Stimulated activated naive CD4-positive, alpha-beta T cell (primary cell): ENCODE measurements around the gene HOXA11.
A peak's percentile ranks its signal among the peaks of the same experiment; 100 is the strongest.

ENCODE experiments used
- DNase-seq, 6 experiments: peaks; one replicate each; lab custom pipeline; 2025; lab: John Stamatoyannopoulos, UW

The HOXA11 gene

GRCh38 chr7:27185013-27185853 is at the start of gene HOXA11:
Gene HOXA11, minus strand, starts transcription at chr7:27185232. Its CDS starts 88 bp downstream, at chr7:27185144.
- no peak for DNase-seq

DNA sequence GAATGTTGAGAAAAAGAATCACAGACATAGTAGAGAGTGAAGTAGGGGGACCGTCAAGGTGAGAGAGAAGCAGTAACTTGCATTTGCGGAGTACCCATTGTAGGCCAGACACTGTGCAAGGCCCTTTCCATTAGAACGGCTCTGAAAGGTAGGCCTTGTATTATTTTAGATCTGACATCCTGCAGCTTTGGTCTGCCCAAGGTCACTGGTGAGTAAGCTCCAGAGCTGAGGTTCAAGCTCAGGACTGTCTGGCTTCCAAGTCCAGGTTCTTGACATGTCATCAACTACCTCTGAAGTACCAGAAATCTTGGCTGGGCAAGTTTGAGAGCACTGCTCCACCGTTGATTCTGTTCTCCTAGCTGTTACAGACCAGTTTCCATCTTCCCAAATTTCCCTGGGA is 44.4 kb upstream of the HOXA11 start:
- DNase-seq = no peak

DNA sequence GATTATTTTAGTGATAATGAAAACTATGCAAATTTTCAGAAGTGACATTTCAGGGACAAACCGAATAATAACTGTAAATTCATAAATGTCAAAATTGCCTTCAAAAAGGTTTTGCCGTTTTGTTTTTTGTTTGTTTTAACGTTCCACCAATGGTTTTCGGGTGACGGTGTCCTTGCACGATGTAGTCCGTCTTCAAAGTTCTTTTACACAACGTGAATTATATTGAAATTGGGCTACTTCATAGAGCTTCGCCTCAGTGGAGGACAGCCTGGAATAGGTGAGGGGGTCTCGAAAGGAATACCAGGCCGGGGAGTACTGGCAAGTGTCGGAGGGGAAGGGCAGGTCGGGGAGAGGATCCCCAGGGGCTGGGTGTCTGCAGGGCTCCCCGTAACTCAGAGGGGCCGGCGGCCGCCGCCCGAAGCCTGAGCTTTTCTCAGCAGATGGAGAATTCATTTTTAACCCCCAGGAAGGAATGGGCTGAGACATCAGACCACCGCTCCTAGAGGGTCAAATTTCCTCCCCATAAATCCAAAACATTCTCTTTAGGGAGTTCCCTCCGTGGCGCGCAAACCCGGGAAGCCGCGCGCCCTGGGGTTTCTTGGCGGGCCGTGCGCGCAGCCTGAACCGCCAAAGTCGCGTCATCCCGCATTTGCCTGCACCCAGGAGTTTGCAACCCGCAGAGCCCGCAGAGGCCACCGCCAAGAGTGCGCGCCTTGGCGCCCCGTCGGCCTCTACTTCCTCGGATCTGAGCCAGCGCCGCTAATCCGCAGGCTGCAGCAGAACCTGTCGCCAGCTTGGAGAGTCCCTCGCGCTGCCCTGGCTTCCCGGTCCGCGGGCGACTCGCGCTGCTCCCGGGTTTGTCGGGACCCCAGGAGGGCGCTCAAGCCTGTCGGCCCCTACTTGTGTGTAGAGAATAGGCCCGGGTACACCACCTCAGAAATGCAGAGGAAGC is 40.2 kb upstream of the HOXA11 start:
- DNase-seq = no peak

- DNase-seq = no peak
Observed at GRCh38 chr7:27223941-27224575, 39.0 kb upstream of the HOXA11 start.

DNA sequence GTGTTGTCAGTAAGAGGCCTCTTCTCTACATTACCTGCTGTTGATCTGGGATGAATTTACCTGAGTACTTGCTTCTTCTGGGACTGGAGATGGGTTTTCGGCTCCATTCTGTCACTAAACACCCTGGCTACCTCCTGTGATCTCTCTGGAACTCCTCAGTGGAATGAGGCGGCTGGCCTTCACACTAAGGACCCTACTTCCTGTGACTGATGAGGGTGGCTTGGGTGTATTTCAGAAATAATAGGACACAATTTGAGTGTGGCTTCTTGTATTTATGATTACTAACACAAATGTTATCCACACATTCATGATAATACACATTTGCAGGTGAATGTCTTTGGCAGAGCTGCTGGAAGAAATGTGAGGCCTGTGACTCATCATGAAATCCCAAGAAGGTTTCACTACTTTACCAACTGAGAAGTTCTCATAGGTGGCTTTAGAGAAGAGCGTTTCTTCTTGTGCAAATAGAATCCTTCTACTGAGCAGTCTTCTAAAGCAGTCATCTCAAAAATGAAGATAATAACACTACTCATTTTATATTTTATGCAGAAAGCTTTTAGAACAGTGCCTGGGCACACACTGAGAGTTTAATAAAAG is 36.3 kb upstream of the HOXA11 start:
- no peak for DNase-seq

DNA sequence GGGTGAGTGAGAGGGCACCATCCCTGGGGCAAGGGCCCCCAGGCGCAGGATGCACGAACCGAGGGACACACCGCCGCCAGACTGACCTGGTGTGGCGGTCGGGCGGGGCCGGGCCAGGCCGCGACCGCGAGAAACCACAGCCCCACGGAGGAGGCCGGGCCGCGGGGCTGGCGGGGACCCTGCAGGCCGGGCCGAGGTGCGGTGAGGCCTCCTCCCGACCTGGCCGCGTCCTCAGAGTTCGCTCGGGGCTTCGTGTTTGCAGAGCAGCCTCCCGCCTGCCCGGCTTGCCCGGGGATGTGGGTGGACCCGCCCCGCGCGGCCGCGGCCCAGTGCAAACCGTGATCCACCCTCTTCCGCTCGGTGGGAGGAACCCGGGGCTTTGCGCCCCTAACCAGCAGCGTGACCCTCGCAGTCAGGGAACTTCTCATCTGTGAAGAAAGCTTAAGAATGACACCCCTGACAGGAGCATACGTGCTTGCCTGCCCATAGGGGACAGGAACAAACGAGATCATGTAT is 35.5 kb upstream of the HOXA11 start:
- no peak for DNase-seq

DNA sequence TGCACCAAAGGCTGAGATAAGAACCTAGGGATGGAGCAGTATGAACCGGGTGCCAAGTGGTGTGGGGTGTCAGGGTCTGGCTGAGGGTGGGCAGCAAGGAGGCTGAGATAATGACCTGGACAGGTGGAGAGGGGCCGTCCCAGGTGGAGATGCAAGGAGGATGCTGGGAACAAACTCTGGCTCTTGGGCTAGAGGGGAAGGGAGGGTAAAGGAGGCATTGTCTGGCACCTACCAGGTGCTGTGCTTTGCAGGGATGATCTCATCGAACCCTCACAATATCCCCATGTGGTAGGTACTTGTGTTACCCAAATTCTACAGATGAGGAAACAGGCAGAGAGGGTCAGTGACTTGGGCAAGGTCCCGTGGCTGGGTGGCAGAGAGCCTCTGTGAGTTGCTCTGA is 34.8 kb upstream of the HOXA11 start:
- DNase-seq = no peak

DNA sequence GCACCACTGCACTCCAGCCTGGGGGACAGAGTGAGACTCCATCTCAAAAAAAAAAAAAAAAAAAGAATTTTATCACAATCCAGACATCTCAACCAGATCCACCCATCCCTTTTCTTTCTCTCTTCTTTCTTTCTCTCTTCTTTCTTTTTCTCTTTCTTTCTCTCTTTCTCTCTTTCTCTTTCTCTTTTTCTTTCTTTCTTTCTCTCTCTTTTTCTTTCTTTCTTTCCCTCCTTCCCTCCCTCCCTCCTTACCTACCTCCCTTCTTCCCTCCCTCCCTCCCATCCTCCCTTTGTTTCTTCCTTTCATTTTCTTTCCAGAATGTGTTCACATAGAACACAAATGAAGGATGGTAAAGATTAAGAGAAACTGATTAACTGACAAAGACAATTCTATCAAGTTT is 32.9 kb upstream of the HOXA11 start:
- no peak for DNase-seq

DNA sequence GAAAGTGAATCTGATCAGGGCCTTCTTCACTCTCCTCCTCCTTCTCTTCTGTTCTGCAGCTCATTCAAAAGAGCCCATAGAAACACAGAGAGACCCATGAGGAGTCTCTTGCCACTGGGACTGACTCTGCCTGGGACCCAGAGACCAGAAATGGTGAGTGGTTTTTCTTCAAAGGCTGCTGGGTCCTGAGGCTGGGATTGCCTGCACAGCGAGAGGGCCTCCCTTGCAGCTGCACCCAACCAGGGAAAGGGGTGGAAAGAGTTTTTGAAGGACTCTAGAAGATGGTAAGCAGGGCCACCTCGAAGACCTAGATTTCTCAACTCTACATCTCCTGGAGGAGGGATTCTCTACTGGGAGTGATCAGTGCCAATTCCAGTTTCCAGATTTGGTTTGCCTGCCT is 30.3 kb upstream of the HOXA11 start:
- DNase-seq = no peak

- no peak for DNase-seq
Observed at GRCh38 chr7:27214239-27214950, 29.4 kb upstream of the HOXA11 start.

- DNase-seq = no peak
Observed at GRCh38 chr7:27213433-27214238, 28.6 kb upstream of the HOXA11 start.

DNA sequence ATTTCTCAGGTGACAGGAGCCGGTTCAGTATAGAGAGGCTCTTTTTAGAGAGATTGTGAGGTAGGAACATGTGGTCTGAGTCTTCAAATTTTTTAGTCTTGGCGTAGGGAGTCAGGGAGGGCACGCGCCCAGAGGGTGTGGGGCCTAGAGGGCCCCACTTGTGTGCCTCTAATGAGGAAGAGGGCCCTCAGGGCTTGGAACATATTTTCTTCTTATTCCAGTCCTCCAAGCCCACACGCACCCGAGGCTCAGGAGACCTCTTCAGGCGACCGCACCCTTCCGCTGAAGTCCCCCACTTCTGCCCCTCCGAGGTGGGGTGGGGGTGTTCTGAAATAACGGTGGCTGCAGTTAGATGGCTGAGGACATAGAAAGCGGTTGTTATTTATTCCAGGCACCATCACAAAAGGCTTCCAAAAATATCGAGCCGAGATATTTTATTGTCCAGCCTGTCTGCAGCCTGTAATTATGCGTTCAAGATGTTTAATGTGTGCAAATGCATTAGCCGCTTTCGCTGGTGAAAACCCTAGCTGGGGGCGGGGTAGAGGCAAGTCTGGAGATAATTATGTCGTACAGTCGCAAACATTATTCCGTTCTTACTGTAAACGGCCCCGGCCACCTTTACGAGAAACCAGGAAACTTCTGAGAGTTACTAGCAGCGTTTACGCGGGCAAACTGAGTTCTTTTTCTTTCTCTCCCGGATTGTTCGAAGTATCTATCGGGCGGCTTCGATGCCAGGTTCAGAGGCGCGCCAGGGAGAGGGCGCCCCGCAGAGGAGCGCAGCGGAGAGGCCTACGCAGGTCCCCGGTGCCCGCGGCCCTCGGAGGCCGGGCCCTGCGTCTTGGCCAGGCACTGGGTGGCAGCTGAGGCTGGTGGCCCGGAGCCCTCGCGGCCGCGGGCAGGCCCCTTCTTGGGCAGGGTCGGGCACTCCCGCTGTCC is 27.7 kb upstream of the HOXA11 start:
- no peak for DNase-seq

- DNase-seq = no peak
Observed at GRCh38 chr7:27211764-27212204, 26.8 kb upstream of the HOXA11 start.

DNA sequence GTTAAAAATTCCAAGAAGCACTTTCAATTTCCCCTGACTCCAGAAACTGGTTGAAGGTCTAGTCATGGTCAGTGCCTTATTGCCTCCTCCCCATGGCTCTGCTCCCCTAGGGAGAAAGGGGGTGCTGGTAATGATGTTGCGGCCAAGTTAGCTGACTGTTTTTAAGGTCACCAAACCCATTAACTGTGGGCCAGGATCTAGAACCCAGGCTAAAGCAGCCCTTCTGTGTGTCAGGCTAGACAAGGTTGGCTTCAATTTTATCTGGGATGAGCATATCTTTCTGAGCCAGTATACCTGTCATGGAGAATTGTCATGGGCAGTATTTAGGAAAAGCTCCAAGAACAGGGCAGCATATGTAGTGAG is 26.0 kb upstream of the HOXA11 start:
- no peak for DNase-seq

DNA sequence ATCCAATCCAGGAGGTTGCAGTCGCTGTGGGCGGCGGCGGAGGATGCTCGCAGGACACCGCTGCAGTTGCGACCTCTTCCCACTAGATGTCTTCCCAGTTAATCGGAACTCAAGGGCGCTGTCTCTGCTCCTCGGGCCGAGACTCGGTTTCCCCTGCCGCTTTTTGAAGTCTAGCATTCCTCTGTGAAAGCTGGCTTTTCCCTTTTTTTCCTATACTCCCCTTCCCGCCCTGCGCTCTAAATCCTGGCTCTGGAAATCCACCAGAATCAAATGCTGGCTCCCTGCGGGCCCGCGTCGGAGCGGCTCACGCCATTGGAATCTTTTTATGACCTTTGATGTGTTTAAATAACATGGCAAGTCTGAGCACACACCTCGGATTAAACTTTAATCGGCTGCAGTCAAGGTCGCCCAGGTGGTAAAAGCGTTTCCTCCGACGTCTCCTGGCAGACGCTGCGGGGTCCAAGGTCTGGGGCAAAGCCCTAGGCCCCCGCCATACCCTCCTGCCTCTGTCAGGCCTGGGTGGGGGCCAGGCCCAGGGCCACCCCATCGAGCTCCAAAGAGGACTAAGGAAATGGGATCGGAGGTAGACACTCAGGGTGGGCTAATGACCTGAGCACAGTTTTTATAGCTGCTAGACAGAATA is 25.5 kb upstream of the HOXA11 start:
- DNase-seq = peak in 2 of 6 experiments; percentile 17 to 50

- peak in 1 of 6 experiments; percentile 50 for DNase-seq
Observed at GRCh38 chr7:27209933-27210440, 25.0 kb upstream of the HOXA11 start.

DNA sequence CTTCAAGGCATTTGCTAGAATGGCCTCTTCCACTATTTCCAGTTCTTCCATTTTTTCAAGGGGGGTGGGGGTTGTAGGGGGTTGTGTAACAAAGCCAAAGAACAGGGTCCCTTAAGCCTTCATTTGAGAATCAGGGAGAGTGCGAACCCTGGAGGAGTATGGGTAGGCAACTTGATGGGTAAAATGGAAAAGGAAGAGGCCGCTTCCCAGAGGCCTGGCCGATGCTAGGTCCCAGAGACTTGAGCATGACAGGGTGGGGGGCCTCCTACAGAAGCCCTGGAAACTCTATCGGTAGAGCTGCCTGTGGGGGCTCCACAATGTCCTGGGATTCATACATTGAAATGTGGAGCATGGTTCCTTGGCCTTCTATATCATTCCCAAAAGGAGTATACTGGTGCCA is 24.0 kb upstream of the HOXA11 start:
- DNase-seq = no peak

- no peak for DNase-seq
Observed at GRCh38 chr7:27207348-27207985, 22.4 kb upstream of the HOXA11 start.
